GM23338 (cell line): ENCODE measurements around the gene GSG1L. TPM values are rescaled to one million over a fixed set of nuclear protein-coding genes. Genes with fewer than 3 reads are reported as not detected.

Source experiments
- ATAC-seq: fragments of 200-7000 bp; cut with Tn5 transposase; 3 replicates; pipeline ENCODE4 v1.9.1; 2020
- DNase-seq: peaks from one replicate; pipeline ENCODE4 v3.0.0-alpha.2; 2015; ENCODE audit warnings: low spot score
- H2AFZ ChIP-seq: fragments of 200-600 bp; sonication (generic); 2 replicates; pipeline ENCODE4 v1.8.0; 2016; ENCODE audit warnings: antibody characterized with exemption, mild to moderate bottlenecking, moderate library complexity
- H3F3A ChIP-seq: fragments of 200-600 bp; sonication (generic); replicated peaks from 2 replicates; pipeline ENCODE4 v1.8.0; 2017; ENCODE audit warnings: antibody characterized with exemption, mixed run types, low read depth
- H3K27ac ChIP-seq: fragments of 200-600 bp; sonication (generic); 2 replicates; pipeline ENCODE4 v1.6.1; 2016; ENCODE audit warnings: low read depth
- H3K27me3 ChIP-seq: fragments of 200-600 bp; sonication (generic); 2 replicates; pipeline ENCODE4 v1.8.0; 2016; ENCODE audit warnings: mild to moderate bottlenecking, mixed run types, moderate library complexity; ENCODE audit not compliant: insufficient read depth
- H3K36me3 ChIP-seq: fragments of 200-600 bp; sonication (generic); 2 replicates; pipeline ENCODE4 v1.8.0; 2016; ENCODE audit warnings: mild to moderate bottlenecking; ENCODE audit not compliant: insufficient read depth
- H3K4me1 ChIP-seq: fragments of 200-600 bp; sonication (generic); 2 replicates; pipeline ENCODE4 v1.8.0; 2016; ENCODE audit warnings: mild to moderate bottlenecking, moderate library complexity; ENCODE audit not compliant: insufficient read depth
- H3K4me2 ChIP-seq: fragments of 200-600 bp; sonication (generic); 2 replicates; pipeline ENCODE4 v1.7.1; 2017; ENCODE audit warnings: mixed run types
- H3K4me3 ChIP-seq: fragments of 200-600 bp; sonication (generic); 2 replicates; pipeline ENCODE4 v1.6.1; 2016; ENCODE audit warnings: mixed run types
- H3K79me2 ChIP-seq: fragments of 200-600 bp; sonication (generic); replicated peaks from 2 replicates; pipeline ENCODE4 v1.8.0; 2017; ENCODE audit warnings: mild to moderate bottlenecking; ENCODE audit not compliant: insufficient read depth
- H3K9me2 ChIP-seq: fragments of 200-600 bp; sonication (generic); 2 replicates; pipeline ENCODE4 v1.8.0; 2017; ENCODE audit not compliant: insufficient read depth
- H4K20me1 ChIP-seq: fragments of 200-600 bp; sonication (generic); replicated peaks from 2 replicates; pipeline ENCODE4 v1.8.0; 2017; ENCODE audit warnings: mild to moderate bottlenecking; ENCODE audit not compliant: insufficient read depth
- H3K27ac Mint-ChIP-seq: 2 replicates; pipeline ENCODE4 v1.8.0; 2020; ENCODE audit warnings: inconsistent platforms, mild to moderate bottlenecking, moderate library complexity, mixed read lengths
- H3K27me3 Mint-ChIP-seq: 3 replicates; pipeline ENCODE4 v1.8.0; 2022; ENCODE audit warnings: low read depth, mild to moderate bottlenecking, moderate library complexity, mixed read lengths, inconsistent platforms; ENCODE audit not compliant: insufficient read depth, poor library complexity
- H3K36me3 Mint-ChIP-seq: 3 replicates; pipeline ENCODE4 v1.8.0; 2021; ENCODE audit warnings: low read depth, mild to moderate bottlenecking, inconsistent platforms, moderate library complexity, mixed read lengths
- H3K4me1 Mint-ChIP-seq: 3 replicates; pipeline ENCODE4 v1.8.0; 2020; ENCODE audit warnings: mild to moderate bottlenecking, inconsistent platforms, mixed read lengths
- H3K4me3 Mint-ChIP-seq: 3 replicates; pipeline ENCODE4 v1.8.0; 2021; ENCODE audit warnings: moderate library complexity, mild to moderate bottlenecking, inconsistent platforms, mixed read lengths
- H3K9me3 Mint-ChIP-seq: 3 replicates; pipeline ENCODE4 v1.8.0; 2020; ENCODE audit warnings: moderate library complexity, mild to moderate bottlenecking, inconsistent platforms, mixed read lengths
- EZH2phosphoT487 ChIP-seq: fragments of 200-600 bp; sonication (generic); IDR thresholded peaks from one replicate; pipeline ENCODE4 v1.8.1; 2018; ENCODE audit warnings: antibody characterized with exemption; ENCODE audit not compliant: unreplicated experiment
- JUNB ChIP-seq: IDR thresholded peaks from one replicate; pipeline ENCODE4 v1.6.1; 2016; ENCODE audit warnings: antibody characterized with exemption; ENCODE audit not compliant: unreplicated experiment
- NANOG ChIP-seq: IDR thresholded peaks from 2 replicates; pipeline ENCODE4 v1.6.1; 2016; ENCODE audit warnings: antibody characterized with exemption, borderline replicate concordance
- POLR2AphosphoS5 ChIP-seq: IDR thresholded peaks from 2 replicates; pipeline ENCODE4 v1.6.1; 2016; ENCODE audit warnings: antibody characterized with exemption, low read depth
- REST ChIP-seq: IDR thresholded peaks from one replicate; pipeline ENCODE4 v1.6.1; 2018; ENCODE audit warnings: antibody characterized with exemption; ENCODE audit not compliant: unreplicated experiment
- ZNF331 ChIP-seq: fragments of 250-450 bp; sonication (Bioruptor Pico); IDR thresholded peaks from 2 replicates; pipeline ENCODE4 v1.5.0; 2020; ENCODE audit warnings: low read depth, mild to moderate bottlenecking, moderate library complexity
- polyA plus RNA-seq: library from polyadenylated mRNA; unstranded; fragments of >200 nt; fragmentation: Nextera tagmentation; extraction: Ambion mirVana; gene quantifications from 2 replicates; pipeline ENCODE4 v1.2.1, GENCODE V29; 2016
- total RNA-seq: library from RNA; depleted of rRNA; stranded (reverse); fragments of >200 nt; shearing (Covaris generic); gene quantifications from 2 replicates; pipeline ENCODE4 v1.2.3, GENCODE V29; 2014
- TF ChIP-seq, protein P1 (sequence below), 2 experiments: fragments of 200-600 bp in 1 of 2; sonication (generic) in 1 of 2; conservative IDR thresholded peaks; 2 replicates each; pipeline versions ENCODE4 v1.5.1 to v1.6.1; 2016 to 2017; ENCODE audit warnings: antibody characterized with exemption in 2 of 2, low read depth in 2 of 2, mild to moderate bottlenecking in 2 of 2, moderate library complexity in 1 of 2
- TF ChIP-seq, protein P2 (sequence below): IDR thresholded peaks from 2 replicates; pipeline ENCODE4 v1.6.1; 2016; ENCODE audit warnings: antibody characterized with exemption

GSG1L gene
- total and polyA plus RNA-seq, 2 experiments from 2014 or later = 0.36 to 0.63 TPM

GRCh38 chr16:27747946-27748345, 315.6 kb downstream of the GSG1L start:
- DNase-seq (no peak), ATAC-seq (no peak)
- Mint-ChIP-seq H3K4me1 (peaks cover 4% of the 10 kb centered on the region; the same call in 2 of the 3 replicates), H3K4me3 (no peak overlapping the region), H3K27ac (no peak overlapping the region), H3K27me3 (peaks cover 8% of the 10 kb centered on the region), H3K9me3 (no peaks in the 10 kb centered on the region), H3K36me3 (0 out of 3 replicates have a peak, but pooled peaks cover under 1% of the 10 kb centered on the region)
- no peaks in the 10 kb centered on the region for H3F3A ChIP-seq
- no peaks in the 10 kb centered on the region for H3K27me3 ChIP-seq
- no peak overlapping the region for H3K4me2 ChIP-seq
- no peak overlapping the region for H3K27ac ChIP-seq
- no peaks in the 10 kb centered on the region for H3K9me2 ChIP-seq
- no peaks in the 10 kb centered on the region for H3K4me1 ChIP-seq
- H3K4me3 ChIP-seq = no peak overlapping the region
- no peaks in the 10 kb centered on the region for H3K36me3 ChIP-seq
- no peak overlapping the region for H2AFZ ChIP-seq
- no peaks in the 10 kb centered on the region for H3K79me2 ChIP-seq
- no peak for TF ChIP-seq JUNB
- TF ChIP-seq, protein P1, sequence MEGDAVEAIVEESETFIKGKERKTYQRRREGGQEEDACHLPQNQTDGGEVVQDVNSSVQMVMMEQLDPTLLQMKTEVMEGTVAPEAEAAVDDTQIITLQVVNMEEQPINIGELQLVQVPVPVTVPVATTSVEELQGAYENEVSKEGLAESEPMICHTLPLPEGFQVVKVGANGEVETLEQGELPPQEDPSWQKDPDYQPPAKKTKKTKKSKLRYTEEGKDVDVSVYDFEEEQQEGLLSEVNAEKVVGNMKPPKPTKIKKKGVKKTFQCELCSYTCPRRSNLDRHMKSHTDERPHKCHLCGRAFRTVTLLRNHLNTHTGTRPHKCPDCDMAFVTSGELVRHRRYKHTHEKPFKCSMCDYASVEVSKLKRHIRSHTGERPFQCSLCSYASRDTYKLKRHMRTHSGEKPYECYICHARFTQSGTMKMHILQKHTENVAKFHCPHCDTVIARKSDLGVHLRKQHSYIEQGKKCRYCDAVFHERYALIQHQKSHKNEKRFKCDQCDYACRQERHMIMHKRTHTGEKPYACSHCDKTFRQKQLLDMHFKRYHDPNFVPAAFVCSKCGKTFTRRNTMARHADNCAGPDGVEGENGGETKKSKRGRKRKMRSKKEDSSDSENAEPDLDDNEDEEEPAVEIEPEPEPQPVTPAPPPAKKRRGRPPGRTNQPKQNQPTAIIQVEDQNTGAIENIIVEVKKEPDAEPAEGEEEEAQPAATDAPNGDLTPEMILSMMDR (conservative IDR thresholded peaks at IDR 0.05; ENCODE audit: low read depth in 2 of 2) = no peak
- H4K20me1 ChIP-seq = no peaks in the 10 kb centered on the region; the same call in 1 of the 2 replicates

GRCh38 chr16:27746076-27746855, 317.2 kb downstream of the GSG1L start:
- H3K4me3 ChIP-seq = no peak overlapping the region
- Mint-ChIP-seq H3K27ac (no peak overlapping the region), H3K9me3 (no peaks in the 10 kb centered on the region), H3K36me3 (0 out of 3 replicates have a peak, but pooled peaks cover 3% of the 10 kb centered on the region), H3K4me1 (peaks cover 4% of the 10 kb centered on the region; the same call in 2 of the 3 replicates), H3K4me3 (no peak overlapping the region), H3K27me3 (peaks cover 8% of the 10 kb centered on the region)
- no peaks in the 10 kb centered on the region for H3K36me3 ChIP-seq
- no peak overlapping the region for H2AFZ ChIP-seq
- no peaks in the 10 kb centered on the region for H3K4me1 ChIP-seq
- H3F3A ChIP-seq = no peaks in the 10 kb centered on the region
- no peak for DNase-seq
- no peaks in the 10 kb centered on the region for H3K79me2 ChIP-seq
- no peaks in the 10 kb centered on the region for H3K27me3 ChIP-seq
- no peak for ATAC-seq
- no peaks in the 10 kb centered on the region for H3K9me2 ChIP-seq
- no peak overlapping the region for H3K27ac ChIP-seq
- H3K4me2 ChIP-seq = no peak overlapping the region
- no peaks in the 10 kb centered on the region; the same call in 1 of the 2 replicates for H4K20me1 ChIP-seq
- TF ChIP-seq ZNF331 (CRISPR knock-in tag) = no peak
- TF ChIP-seq NANOG = no peak
- TF ChIP-seq, protein P2, sequence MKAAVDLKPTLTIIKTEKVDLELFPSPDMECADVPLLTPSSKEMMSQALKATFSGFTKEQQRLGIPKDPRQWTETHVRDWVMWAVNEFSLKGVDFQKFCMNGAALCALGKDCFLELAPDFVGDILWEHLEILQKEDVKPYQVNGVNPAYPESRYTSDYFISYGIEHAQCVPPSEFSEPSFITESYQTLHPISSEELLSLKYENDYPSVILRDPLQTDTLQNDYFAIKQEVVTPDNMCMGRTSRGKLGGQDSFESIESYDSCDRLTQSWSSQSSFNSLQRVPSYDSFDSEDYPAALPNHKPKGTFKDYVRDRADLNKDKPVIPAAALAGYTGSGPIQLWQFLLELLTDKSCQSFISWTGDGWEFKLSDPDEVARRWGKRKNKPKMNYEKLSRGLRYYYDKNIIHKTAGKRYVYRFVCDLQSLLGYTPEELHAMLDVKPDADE = no peak
- no peak for TF ChIP-seq POLR2AphosphoS5
- no peak for TF ChIP-seq JUNB
- TF ChIP-seq EZH2phosphoT487 = no peak
- TF ChIP-seq REST = no peak
